Transverse colon (tissue), 4 donors: ENCODE data around the gene HIGD2A. TPM values are rescaled to one million over a fixed set of nuclear protein-coding genes. Genes with fewer than 3 reads are reported as not detected.

Experiments
- DNase-seq: peaks from one replicate; pipeline ENCODE4 v3.0.0-alpha.2; 2019
- H3K27ac ChIP-seq, 4 donors: fragments of 200-600 bp; sonication (generic); 2 replicates each; pipeline ENCODE4 v1.5.1; 2016 to 2018; ENCODE audit warnings: inconsistent platforms in 4 of 4
- H3K27me3 ChIP-seq: fragments of 200-600 bp; sonication (generic); 2 replicates; pipeline ENCODE4 v1.5.1; 2017; ENCODE audit warnings: inconsistent platforms
- H3K36me3 ChIP-seq, 4 donors: fragments of 200-600 bp; sonication (generic); 2 replicates each; pipeline ENCODE4 v1.5.1; 2017 to 2019; ENCODE audit warnings: inconsistent platforms in 4 of 4
- H3K4me1 ChIP-seq, 4 donors: fragments of 200-600 bp; sonication (generic); 2 replicates each; pipeline ENCODE4 v1.5.1; 2017 to 2020; ENCODE audit warnings: inconsistent platforms in 4 of 4
- H3K4me3 ChIP-seq, 4 donors: fragments of 200-600 bp; sonication (generic); 1 replicate in 1 of 4; 2 replicates in 3 of 4; pipeline versions ENCODE4 v1.5.1 to v1.6.1; 2017 to 2019; ENCODE audit warnings: inconsistent platforms in 4 of 4
- H3K9me3 ChIP-seq, 2 donors: fragments of 200-600 bp; sonication (generic); 2 replicates each; pipeline ENCODE4 v1.5.1; 2017 to 2019; ENCODE audit warnings: inconsistent platforms in 2 of 2
- CTCF ChIP-seq, 5 experiments: fragments of 200-600 bp in 3 of 5; fragments of 450-650 bp in 2 of 5; sonication (generic) in 3 of 5; IDR thresholded peaks; 1 replicate in 2 of 5; 2 replicates in 3 of 5; pipeline ENCODE4 v1.5.1; 2016 to 2017; ENCODE audit warnings: antibody characterized with exemption in 5 of 5, inconsistent platforms in 3 of 5, mild to moderate bottlenecking in 2 of 5, moderate library complexity in 1 of 5
- EP300 ChIP-seq: sonication (generic); formaldehyde crosslinking; IDR thresholded peaks from one replicate; pipeline ENCODE4 v1.6.1; 2017; ENCODE audit warnings: antibody characterized with exemption, low read depth
- POLR2A ChIP-seq: fragments of 450-650 bp; IDR thresholded peaks from one replicate; pipeline ENCODE4 v1.6.1; 2016; ENCODE audit warnings: antibody characterized with exemption, mild to moderate bottlenecking, moderate library complexity
- POLR2AphosphoS5 ChIP-seq, 3 donors: sonication (generic); formaldehyde crosslinking; IDR thresholded peaks; one replicate each; pipeline ENCODE4 v1.6.1; 2016; ENCODE audit warnings: antibody characterized with exemption in 3 of 3
- WGBS, 2 donors: methylation state at CpG; one replicate each; pipeline ENCODE4 v1.1.5; 2018; ENCODE audit warnings: low coverage in 1 of 2; 5-methylcytosine and 5-hydroxymethylcytosine counted together
- in situ Hi-C, 4 donors: fragments of 200-750 bp; cut with MboI; loops; one replicate each; pipeline versions ENCODE4 v1.15.0 to v1.15.1; 2017; ENCODE audit warnings: low sequenced_read_pairs in 3 of 4, low pct_ligation_motif_present in 1 of 4, low pct_unique_long_range_greater_than_20kb in 1 of 4
- intact Hi-C: fragments of 100-400 bp; cut with DNase I; formaldehyde crosslinking; loops from one replicate; pipeline ENCODE4 v1.15.1; 2023; ENCODE audit warnings: low total_unique reads
- total RNA-seq, 4 donors: library from RNA; depleted of rRNA; stranded (reverse); fragments of >200 nt; gene quantifications; one replicate each; pipeline ENCODE4 v1.1.0, GENCODE V29; 2016

Gene HIGD2A
- total RNA-seq, 4 donors from 2014 or later, result 158 to 320 (median 207) TPM

GRCh38 chr5:176408590-176408989, 20.0 kb downstream of the HIGD2A start:
- H3K9me3 ChIP-seq, result no peaks in the 10 kb centered on the region
- no peak for DNase-seq
- H3K4me1 ChIP-seq, result peaks cover 5 to 65% (median 32%) of the 10 kb centered on the region in 4 donors
- no peak for TF ChIP-seq EP300
- no peak for TF ChIP-seq POLR2AphosphoS5 (IDR thresholded peaks at IDR 0.05)
- TF ChIP-seq POLR2A, result no peak
- TF ChIP-seq CTCF (IDR thresholded peaks at IDR 0.05), result no peak
- 82 to 96% methylated on average over 5 of the region's 5 CpGs for WGBS, 2 donors
- peaks cover 0 to 7% (median 0%) of the 10 kb centered on the region in 4 donors for H3K36me3 ChIP-seq
- in situ Hi-C loops, result loop anchor here in 1 of 4 donors (25.0 kb wide), 1 partner anchor 179 kb away; no protein-coding TSS in a partner anchor
- intact Hi-C loops, result no loop called here
- H3K27ac ChIP-seq, result no peak overlapping the region
- H3K4me3 ChIP-seq, result no peak overlapping the region
- no peaks in the 10 kb centered on the region for H3K27me3 ChIP-seq

GRCh38 chr5:176409765-176410164, 21.2 kb downstream of the HIGD2A start:
- intact Hi-C loops (no loop called here), in situ Hi-C loops (loop anchor here in 2 of 4 donors (10.0 to 25.0 kb wide), 2 partner anchors 165 to 178 kb away; no protein-coding TSS in a partner anchor)
- WGBS, 2 donors, result 93 to 100% methylated on average over 2 to 4 of the region's 4 CpGs
- no peaks in the 10 kb centered on the region for H3K9me3 ChIP-seq
- DNase-seq, result no peak
- H3K4me3 ChIP-seq, result no peak overlapping the region
- H3K4me1 ChIP-seq, result peaks cover 3 to 68% (median 35%) of the 10 kb centered on the region in 4 donors
- peaks cover 0 to 7% (median 0%) of the 10 kb centered on the region in 4 donors for H3K36me3 ChIP-seq
- H3K27ac ChIP-seq, result no peak overlapping the region
- H3K27me3 ChIP-seq, result no peaks in the 10 kb centered on the region
- no peak for TF ChIP-seq CTCF (IDR thresholded peaks at IDR 0.05)
- TF ChIP-seq EP300, result no peak
- TF ChIP-seq POLR2AphosphoS5 (IDR thresholded peaks at IDR 0.05), result no peak
- no peak for TF ChIP-seq POLR2A

GRCh38 chr5:176410486-176411180, 22.1 kb downstream of the HIGD2A start:
- in situ Hi-C loops (loop anchor here in 2 of 4 donors (10.0 to 25.0 kb wide), 2 partner anchors 164 to 177 kb away; no protein-coding TSS in a partner anchor), intact Hi-C loops (no loop called here)
- Histone ChIP-seq H3K9me3 (no peaks in the 10 kb centered on the region), H3K4me1 (peaks cover 3 to 68% (median 37%) of the 10 kb centered on the region in 4 donors), H3K27ac (peak overlapping the region in 1 of 4 donors; percentile 28), H3K27me3 (no peaks in the 10 kb centered on the region), H3K4me3 (no peak overlapping the region), H3K36me3 (peaks cover 0 to 7% (median 0%) of the 10 kb centered on the region in 4 donors)
- WGBS, 2 donors, result 50 to 94% methylated on average over 1 to 5 of the region's 5 CpGs
- no peak for DNase-seq
- TF ChIP-seq CTCF (IDR thresholded peaks at IDR 0.05) (peak in 1 of 5 experiments; percentile 7), POLR2A (no peak)

- TF ChIP-seq CTCF (IDR thresholded peaks at IDR 0.05), result no peak
- no peak for TF ChIP-seq POLR2AphosphoS5 (IDR thresholded peaks at IDR 0.05)
- TF ChIP-seq EP300, result no peak
- no peak for TF ChIP-seq POLR2A
- intact Hi-C loops, result no loop called here
- Histone ChIP-seq H3K27me3 (no peaks in the 10 kb centered on the region), H3K27ac (peak overlapping the region; percentile 2 to 94 (median 32)), H3K4me1 (peaks cover 8 to 61% (median 40%) of the 10 kb centered on the region in 4 donors), H3K36me3 (peaks cover 0 to 4% (median 0%) of the 10 kb centered on the region in 4 donors), H3K4me3 (no peak overlapping the region), H3K9me3 (no peaks in the 10 kb centered on the region)
- in situ Hi-C loops, result loop anchor here in 2 of 4 donors (10.0 to 25.0 kb wide), 2 partner anchors 162 to 175 kb away; no protein-coding TSS in a partner anchor
- 80 to 93% methylated on average over 2 to 10 of the region's 10 CpGs for WGBS, 2 donors
- DNase-seq, result no peak
These were observed 24.1 kb downstream of the HIGD2A start for GRCh38 chr5:176412517-176413254.
